ENCODE results near the gene ABR. TPM values are rescaled to one million over a fixed set of nuclear protein-coding genes. Genes with fewer than 3 reads are reported as not detected.

Gene ABR
- total RNA-seq, 1 experiment from 2014 or later: 78.3 TPM

DNA sequence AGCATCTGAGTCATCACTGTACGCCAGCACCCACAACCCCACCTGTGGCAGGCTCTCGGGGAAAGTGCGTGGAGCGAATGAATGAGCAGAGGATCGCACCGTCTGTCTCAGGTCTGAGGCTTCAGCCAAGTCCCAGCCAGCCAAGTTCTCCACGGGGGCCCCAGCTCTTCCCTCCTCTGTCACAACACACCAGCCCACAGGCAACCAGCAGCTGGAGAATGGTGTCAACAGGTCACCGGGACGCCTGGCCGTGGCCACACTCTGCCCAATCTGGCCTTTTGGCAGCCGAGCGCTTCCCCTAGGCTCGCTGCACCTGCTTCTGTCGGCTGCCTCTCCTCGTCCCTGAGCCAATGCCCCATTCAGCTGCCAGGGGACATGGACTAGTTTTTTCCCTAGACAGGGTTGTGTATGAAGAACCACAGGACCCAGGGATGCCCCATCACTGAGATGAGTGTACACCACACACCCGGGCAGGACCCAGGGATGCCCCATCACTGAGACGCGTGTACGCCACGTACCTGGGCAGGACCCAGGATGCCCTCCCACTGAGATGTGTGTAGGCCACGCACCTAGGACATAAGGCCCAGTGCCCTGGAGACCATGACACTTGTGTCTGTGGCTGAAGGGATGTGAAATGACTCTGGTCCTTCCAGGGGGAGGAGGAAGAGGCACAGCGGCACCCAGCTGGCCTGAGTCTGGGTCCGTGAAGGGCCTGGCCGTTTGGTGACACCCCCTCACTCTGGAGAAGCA, 52.8 kb downstream of the ABR start:
- H3K9me3 Mint-ChIP-seq (ENCODE audit: unreplicated experiment): no peaks in the 10 kb centered on the region
- H3K36me3 Mint-ChIP-seq (ENCODE audit: insufficient read depth, unreplicated experiment): no peaks in the 10 kb centered on the region
- no peaks in the 10 kb centered on the region for H3K9me3 ChIP-seq
- ChIA-PET CTCF (interaction anchor here (0.7 to 0.8 kb wide), 2 partner anchors 19 to 64 kb away, joined by 3 to 4 read pairs; no protein-coding TSS in a partner anchor), POLR2A (no interaction called here)
- H3K27me3 Mint-ChIP-seq (ENCODE audit: insufficient read depth, unreplicated experiment): no peaks in the 10 kb centered on the region
- BruUV-seq (replicated peaks): no TSS peak
- H3K27me3 ChIP-seq (replicated peaks; ENCODE audit: control insufficient read depth, insufficient read depth, low read length): no peaks in the 10 kb centered on the region
- intact Hi-C loops (cut with micrococcal nuclease; ENCODE audit: unreplicated experiment): loop anchor here (10.0 kb wide), 1 partner anchor 208 kb away; no protein-coding TSS in a partner anchor
- TF ChIP-seq, protein P1, sequence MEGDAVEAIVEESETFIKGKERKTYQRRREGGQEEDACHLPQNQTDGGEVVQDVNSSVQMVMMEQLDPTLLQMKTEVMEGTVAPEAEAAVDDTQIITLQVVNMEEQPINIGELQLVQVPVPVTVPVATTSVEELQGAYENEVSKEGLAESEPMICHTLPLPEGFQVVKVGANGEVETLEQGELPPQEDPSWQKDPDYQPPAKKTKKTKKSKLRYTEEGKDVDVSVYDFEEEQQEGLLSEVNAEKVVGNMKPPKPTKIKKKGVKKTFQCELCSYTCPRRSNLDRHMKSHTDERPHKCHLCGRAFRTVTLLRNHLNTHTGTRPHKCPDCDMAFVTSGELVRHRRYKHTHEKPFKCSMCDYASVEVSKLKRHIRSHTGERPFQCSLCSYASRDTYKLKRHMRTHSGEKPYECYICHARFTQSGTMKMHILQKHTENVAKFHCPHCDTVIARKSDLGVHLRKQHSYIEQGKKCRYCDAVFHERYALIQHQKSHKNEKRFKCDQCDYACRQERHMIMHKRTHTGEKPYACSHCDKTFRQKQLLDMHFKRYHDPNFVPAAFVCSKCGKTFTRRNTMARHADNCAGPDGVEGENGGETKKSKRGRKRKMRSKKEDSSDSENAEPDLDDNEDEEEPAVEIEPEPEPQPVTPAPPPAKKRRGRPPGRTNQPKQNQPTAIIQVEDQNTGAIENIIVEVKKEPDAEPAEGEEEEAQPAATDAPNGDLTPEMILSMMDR (IDR thresholded peaks at IDR 0.05; ENCODE audit: insufficient read depth in 1 of 2, low read depth in 1 of 2, low read length in 1 of 2, severe bottlenecking in 1 of 2, unreplicated experiment in 1 of 2): no peak
- no peak overlapping the region for H3K4me3 Mint-ChIP-seq (ENCODE audit: unreplicated experiment)
- DNase-seq: no peak
- H3K4me1 Mint-ChIP-seq (ENCODE audit: low read depth, unreplicated experiment): no peaks in the 10 kb centered on the region
- H3K36me3 ChIP-seq (ENCODE audit: control insufficient read depth, insufficient read depth, low read length): no peaks in the 10 kb centered on the region
- H3K27ac Mint-ChIP-seq (ENCODE audit: unreplicated experiment): no peak overlapping the region
- no peak overlapping the region for H3K4me3 ChIP-seq (ENCODE audit: low read depth, low read length)
- peaks cover 9% of the 10 kb centered on the region for H3K4me1 ChIP-seq

DNA sequence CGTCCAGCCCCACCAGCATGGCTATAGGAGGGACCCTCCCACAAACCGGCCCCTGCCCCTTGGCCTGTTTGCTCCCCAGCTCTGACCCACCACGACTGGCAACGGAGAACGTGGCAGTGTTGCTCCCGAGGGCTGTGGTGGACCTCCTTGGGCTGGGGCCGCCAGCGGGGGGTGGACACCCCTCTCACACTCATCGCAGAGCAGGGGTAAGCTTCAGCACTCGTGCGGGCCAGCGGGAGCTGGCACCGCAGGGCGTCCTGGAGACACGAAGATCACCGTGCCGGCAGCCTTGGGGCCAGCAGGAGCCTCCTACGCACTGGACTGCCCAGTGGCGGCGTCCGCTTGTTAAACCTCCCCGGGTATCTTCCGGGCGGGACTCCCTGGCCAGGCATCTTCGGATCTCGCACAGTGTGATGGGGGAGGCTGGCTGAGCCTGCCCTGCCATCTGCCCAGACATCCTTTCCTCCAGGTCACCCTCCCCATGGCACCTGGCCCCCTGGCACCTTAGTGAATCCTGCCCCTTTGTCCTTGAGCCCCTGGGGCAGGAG, 53.5 kb downstream of the ABR start:
- Mint-ChIP-seq H3K27me3 (ENCODE audit: insufficient read depth, unreplicated experiment) (no peaks in the 10 kb centered on the region), H3K4me1 (ENCODE audit: low read depth, unreplicated experiment) (no peaks in the 10 kb centered on the region), H3K9me3 (ENCODE audit: unreplicated experiment) (no peaks in the 10 kb centered on the region), H3K27ac (ENCODE audit: unreplicated experiment) (no peak overlapping the region), H3K36me3 (ENCODE audit: insufficient read depth, unreplicated experiment) (no peaks in the 10 kb centered on the region), H3K4me3 (ENCODE audit: unreplicated experiment) (no peak overlapping the region)
- DNase-seq: no peak
- TF ChIP-seq, protein P1 (IDR thresholded peaks at IDR 0.05; ENCODE audit: insufficient read depth in 1 of 2, low read depth in 1 of 2, low read length in 1 of 2, severe bottlenecking in 1 of 2, unreplicated experiment in 1 of 2): no peak
- H3K27me3 ChIP-seq (replicated peaks; ENCODE audit: control insufficient read depth, insufficient read depth, low read length): no peaks in the 10 kb centered on the region
- ChIA-PET POLR2A (no interaction called here), CTCF (interaction anchor here (0.7 to 0.8 kb wide), 2 partner anchors 19 to 64 kb away, joined by 3 to 4 read pairs; no protein-coding TSS in a partner anchor)
- no peaks in the 10 kb centered on the region for H3K36me3 ChIP-seq (ENCODE audit: control insufficient read depth, insufficient read depth, low read length)
- intact Hi-C loops (cut with micrococcal nuclease; ENCODE audit: unreplicated experiment): loop anchor here (10.0 kb wide), 1 partner anchor 208 kb away; no protein-coding TSS in a partner anchor
- no TSS peak for BruUV-seq (replicated peaks)
- H3K4me1 ChIP-seq: peaks cover 9% of the 10 kb centered on the region
- H3K9me3 ChIP-seq: no peaks in the 10 kb centered on the region
- H3K4me3 ChIP-seq (ENCODE audit: low read depth, low read length): no peak overlapping the region

DNA sequence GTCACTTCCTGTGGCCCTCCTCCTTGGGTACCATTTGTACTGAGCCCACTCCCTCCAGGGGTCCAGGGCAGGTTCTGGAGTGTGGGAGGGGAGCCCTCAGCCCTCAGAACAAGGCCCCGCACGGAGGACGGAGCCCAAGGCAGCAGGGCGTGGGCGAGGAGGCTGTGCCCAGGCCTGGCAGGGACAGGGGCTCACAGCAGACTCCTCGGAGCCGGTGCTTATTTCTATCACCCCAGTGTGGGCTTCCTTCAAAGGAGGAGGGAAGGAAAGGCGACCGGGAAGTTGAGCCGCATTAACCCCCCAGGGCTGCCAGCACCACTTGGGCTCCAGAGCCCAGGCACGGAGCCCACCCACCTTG, 54.0 kb downstream of the ABR start:
- Histone ChIP-seq H3K27me3 (replicated peaks; ENCODE audit: control insufficient read depth, insufficient read depth, low read length) (no peaks in the 10 kb centered on the region), H3K36me3 (ENCODE audit: control insufficient read depth, insufficient read depth, low read length) (no peaks in the 10 kb centered on the region), H3K9me3 (no peaks in the 10 kb centered on the region), H3K4me1 (peaks cover 9% of the 10 kb centered on the region), H3K4me3 (ENCODE audit: low read depth, low read length) (no peak overlapping the region)
- intact Hi-C loops (cut with micrococcal nuclease; ENCODE audit: unreplicated experiment): loop anchor here (10.0 kb wide), 1 partner anchor 209 kb away; no protein-coding TSS in a partner anchor
- H3K36me3 Mint-ChIP-seq (ENCODE audit: insufficient read depth, unreplicated experiment): no peaks in the 10 kb centered on the region
- no peaks in the 10 kb centered on the region for H3K27me3 Mint-ChIP-seq (ENCODE audit: insufficient read depth, unreplicated experiment)
- H3K4me1 Mint-ChIP-seq (ENCODE audit: low read depth, unreplicated experiment): no peaks in the 10 kb centered on the region
- no peak for DNase-seq
- no peaks in the 10 kb centered on the region for H3K9me3 Mint-ChIP-seq (ENCODE audit: unreplicated experiment)
- CTCF ChIA-PET: interaction anchor here (1.9 kb wide), 1 partner anchor 61 kb away, joined by 6 read pairs; no protein-coding TSS in a partner anchor
- POLR2A ChIA-PET: no interaction called here
- H3K27ac Mint-ChIP-seq (ENCODE audit: unreplicated experiment): no peak overlapping the region
- TF ChIP-seq, protein P1 (IDR thresholded peaks at IDR 0.05; ENCODE audit: insufficient read depth in 1 of 2, low read depth in 1 of 2, low read length in 1 of 2, severe bottlenecking in 1 of 2, unreplicated experiment in 1 of 2): no peak
- BruUV-seq (replicated peaks): no TSS peak
- H3K4me3 Mint-ChIP-seq (ENCODE audit: unreplicated experiment): no peak overlapping the region

All from Caco-2 (cell line).